GM19035 (cell line): ENCODE results near the gene WDR5.

Source experiments
- ATAC-seq: cut with Tn5 transposase; IDR thresholded peaks from one replicate; pipeline ENCODE4 v1.9.1; 2021; ENCODE audit not compliant: unreplicated experiment

Gene WDR5

GRCh38 chr9:134131471-134132207 lies 4.2 kb upstream of the WDR5 start:
- no peak for ATAC-seq

GRCh38 chr9:134132208-134132870 lies 3.5 kb upstream of the WDR5 start:
- ATAC-seq = no peak

GRCh38 chr9:134134949-134135342 lies 936 bp upstream of the WDR5 start:
- no peak for ATAC-seq

GRCh38 chr9:134136118-134136995 lies 475 bp downstream of the WDR5 start:
- ATAC-seq = peak; percentile 17

- ATAC-seq = no peak
These were observed 1.1 kb downstream of the WDR5 start for GRCh38 chr9:134136996-134137299.

GRCh38 chr9:134138292-134138691 lies 2.4 kb downstream of the WDR5 start:
- no peak for ATAC-seq

- no peak for ATAC-seq
These were observed 3.2 kb downstream of the WDR5 start for GRCh38 chr9:134139081-134139480.

- no peak for ATAC-seq
These were observed 6.0 kb downstream of the WDR5 start for GRCh38 chr9:134141906-134142305.

GRCh38 chr9:134144801-134145200 lies 8.9 kb downstream of the WDR5 start:
- no peak for ATAC-seq

GRCh38 chr9:134145262-134145661 lies 9.4 kb downstream of the WDR5 start:
- ATAC-seq = no peak

GRCh38 chr9:134146774-134147493 lies 11.1 kb downstream of the WDR5 start:
- no peak for ATAC-seq

- ATAC-seq = no peak
These were observed 13.5 kb downstream of the WDR5 start for GRCh38 chr9:134149380-134149779.

- no peak for ATAC-seq
These were observed 14.8 kb downstream of the WDR5 start for GRCh38 chr9:134150557-134151214.

GRCh38 chr9:134152022-134152448 lies 16.2 kb downstream of the WDR5 start:
- no peak for ATAC-seq

- ATAC-seq = no peak
These were observed 16.6 kb downstream of the WDR5 start for GRCh38 chr9:134152488-134152887.

GRCh38 chr9:134153450-134153849 lies 17.6 kb downstream of the WDR5 start:
- ATAC-seq = no peak

- ATAC-seq = no peak
These were observed 18.4 kb downstream of the WDR5 start for GRCh38 chr9:134154262-134154701.

GRCh38 chr9:134155812-134156377 lies 20.0 kb downstream of the WDR5 start:
- ATAC-seq = no peak

GRCh38 chr9:134156564-134157377 lies 20.9 kb downstream of the WDR5 start:
- ATAC-seq = no peak
